Stimulated activated CD8-positive, alpha-beta memory T cell treated with anti-CD3 and anti-CD28 coated beads, Interleukin-15, amount 100 ng/mL, for 48 hours (primary cell): ENCODE data around the gene PDE7B.
"Not testable (repeated sequence)": the region's sequence is repeated elsewhere in the genome, so short reads cannot be mapped to it uniquely, and the experiment has no call there.

Experiments used
- DNase-seq, 2 donors: peaks; one replicate each; pipeline ENCODE4 v3.0.0-alpha.2; 2020; ENCODE audit warnings: low read depth in 2 of 2

PDE7B gene

GRCh38 chr6:135842618-135843392 lies 8.7 kb upstream of the PDE7B start:
- no peak for DNase-seq

GRCh38 chr6:135850882-135851281 lies 619 bp upstream of the PDE7B start:
- DNase-seq = no peak

GRCh38 chr6:135852746-135853145 lies 1.2 kb downstream of the PDE7B start:
- no peak for DNase-seq

GRCh38 chr6:135853227-135853626 lies 1.7 kb downstream of the PDE7B start:
- no peak for DNase-seq

- DNase-seq = no peak
Measured at GRCh38 chr6:135853986-135854385, 2.5 kb downstream of the PDE7B start.

GRCh38 chr6:135854799-135855198 lies 3.3 kb downstream of the PDE7B start:
- DNase-seq = no peak

- DNase-seq = no peak
Measured at GRCh38 chr6:135858931-135859330, 7.4 kb downstream of the PDE7B start.

- no peak for DNase-seq
Measured at GRCh38 chr6:135860361-135860760, 8.9 kb downstream of the PDE7B start.

GRCh38 chr6:135861189-135861588 lies 9.7 kb downstream of the PDE7B start:
- DNase-seq = no peak

- not testable (repeated sequence) for DNase-seq
Measured at GRCh38 chr6:135864929-135865328, 13.4 kb downstream of the PDE7B start.

GRCh38 chr6:135866445-135867123 lies 15.1 kb downstream of the PDE7B start:
- no peak for DNase-seq

GRCh38 chr6:135867332-135867731 lies 15.8 kb downstream of the PDE7B start:
- no peak for DNase-seq

GRCh38 chr6:135869857-135870256 lies 18.4 kb downstream of the PDE7B start:
- no peak for DNase-seq

GRCh38 chr6:135870722-135871121 lies 19.2 kb downstream of the PDE7B start:
- DNase-seq = no peak

- no peak for DNase-seq
Measured at GRCh38 chr6:135871296-135871695, 19.8 kb downstream of the PDE7B start.

GRCh38 chr6:135871878-135872277 lies 20.4 kb downstream of the PDE7B start:
- no peak for DNase-seq

GRCh38 chr6:135875446-135875845 lies 23.9 kb downstream of the PDE7B start:
- DNase-seq = no peak

GRCh38 chr6:135876058-135876457 lies 24.6 kb downstream of the PDE7B start:
- no peak for DNase-seq

GRCh38 chr6:135877666-135878065 lies 26.2 kb downstream of the PDE7B start:
- no peak for DNase-seq

GRCh38 chr6:135880066-135880972 lies 28.8 kb downstream of the PDE7B start:
- peak; percentile 32 to 42 for DNase-seq

GRCh38 chr6:135883045-135883444 lies 31.5 kb downstream of the PDE7B start:
- DNase-seq = no peak

- no peak for DNase-seq
Measured at GRCh38 chr6:135883536-135883935, 32.0 kb downstream of the PDE7B start.
